ENCODE results near the gene TRIM17.

TRIM17 gene

DNA sequence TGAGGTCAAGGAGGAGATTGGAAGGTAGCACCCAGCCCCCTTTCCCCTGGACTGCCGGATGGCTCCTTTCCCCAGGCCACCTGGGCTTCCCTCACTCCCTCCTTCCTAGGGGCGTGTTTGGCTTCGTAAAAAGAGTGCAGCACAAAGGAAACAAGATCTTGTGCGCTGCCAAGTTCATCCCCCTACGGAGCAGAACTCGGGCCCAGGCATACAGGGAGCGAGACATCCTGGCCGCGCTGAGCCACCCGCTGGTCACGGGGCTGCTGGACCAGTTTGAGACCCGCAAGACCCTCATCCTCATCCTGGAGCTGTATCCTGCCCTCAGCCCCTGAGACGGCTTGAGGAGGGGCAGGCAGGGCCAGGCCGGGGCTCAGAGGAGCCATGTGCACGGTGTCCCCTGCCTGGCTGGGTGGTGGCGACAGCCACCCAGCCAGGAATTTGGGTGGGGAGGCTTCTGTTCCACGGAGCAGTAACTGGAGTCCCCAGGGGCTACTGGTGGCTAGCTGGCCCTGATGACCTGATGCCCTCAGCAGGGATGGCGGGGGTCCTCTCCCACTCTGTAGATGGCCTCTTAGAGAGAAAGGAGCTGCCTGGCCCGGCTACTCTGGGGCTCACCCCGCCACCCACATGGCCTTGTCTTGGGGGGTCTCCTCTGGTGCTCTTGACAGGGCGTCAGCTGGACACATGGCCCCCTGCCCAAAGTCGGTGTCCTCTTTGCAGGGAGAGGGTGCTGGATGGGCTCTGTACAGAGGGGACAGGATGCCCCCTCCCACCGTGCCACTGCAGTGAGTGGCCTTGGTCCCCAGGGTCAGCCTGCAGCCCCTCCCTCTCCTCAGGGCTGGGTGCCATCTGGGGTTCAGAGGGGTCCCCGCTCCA is 49.6 kb downstream of the TRIM17 start:
- DNase-seq = no peak

- no peak for DNase-seq
Measured at GRCh38 chr1:228366062-228366865, 50.4 kb downstream of the TRIM17 start.

- no peak for DNase-seq
Measured at GRCh38 chr1:228365271-228366061, 51.2 kb downstream of the TRIM17 start.

- no peak for DNase-seq
Measured at GRCh38 chr1:228364706-228365213, 51.9 kb downstream of the TRIM17 start.

GRCh38 chr1:228364068-228364705 is 52.5 kb downstream of the TRIM17 start:
- DNase-seq = no peak

DNA sequence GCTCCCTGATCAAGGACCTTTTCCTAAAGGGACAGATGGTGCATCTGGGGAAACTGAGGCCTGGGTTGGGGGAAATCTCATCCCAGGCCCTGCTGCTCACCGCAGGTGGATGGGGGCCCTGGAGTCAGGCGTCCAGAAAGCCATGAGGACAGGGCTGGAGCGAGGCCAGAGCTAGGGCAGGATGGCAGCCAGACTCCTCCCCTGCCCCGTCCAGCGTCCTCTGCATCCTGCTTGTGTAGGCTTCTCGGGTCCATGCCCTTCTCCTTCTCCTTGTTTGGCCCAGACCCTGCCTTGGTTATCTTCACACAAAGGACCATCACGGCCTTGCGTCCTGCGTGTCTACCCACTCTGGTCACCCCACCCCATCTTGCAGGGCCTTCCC is 53.0 kb downstream of the TRIM17 start:
- no peak for DNase-seq

GRCh38 chr1:228362884-228363450 is 53.7 kb downstream of the TRIM17 start:
- DNase-seq = no peak

DNA sequence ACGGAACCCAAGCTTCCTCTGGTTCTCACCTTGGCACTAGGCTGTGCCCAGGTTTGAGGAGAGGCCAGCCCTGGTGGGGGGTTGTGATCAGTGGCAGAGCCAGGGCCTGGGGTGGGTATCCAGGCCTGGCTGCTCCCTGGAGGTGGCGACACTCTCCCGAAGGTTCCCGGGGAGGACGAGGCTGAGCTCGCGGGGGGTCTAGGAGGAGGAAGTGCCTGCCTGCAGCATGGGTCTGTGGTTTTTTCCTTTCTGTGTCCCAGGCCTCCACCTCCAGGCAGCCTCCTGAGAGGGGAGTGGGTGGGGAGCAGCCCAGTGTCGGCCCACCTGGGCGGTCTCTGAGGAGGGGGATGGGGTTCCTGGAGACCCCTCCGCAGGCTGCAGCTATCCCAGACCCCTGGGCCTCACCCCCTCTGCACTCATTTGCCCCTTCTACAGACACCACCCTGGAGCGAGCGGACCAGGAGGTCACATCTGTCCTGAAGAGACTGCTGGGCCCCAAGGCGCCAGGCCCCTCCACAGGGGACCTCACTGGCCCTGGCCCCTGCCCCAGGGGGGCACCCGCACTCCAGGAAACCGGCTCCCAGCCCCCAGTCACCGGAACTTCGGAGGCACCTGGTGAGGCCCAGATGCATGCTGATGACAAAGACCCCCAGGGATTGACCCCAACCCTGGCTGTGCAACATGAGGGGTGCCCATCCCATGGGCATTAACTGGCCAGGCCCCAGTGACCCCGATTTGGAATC is 54.3 kb downstream of the TRIM17 start:
- DNase-seq = no peak

- DNase-seq = no peak
Measured at GRCh38 chr1:228361314-228362140, 55.1 kb downstream of the TRIM17 start.

DNA sequence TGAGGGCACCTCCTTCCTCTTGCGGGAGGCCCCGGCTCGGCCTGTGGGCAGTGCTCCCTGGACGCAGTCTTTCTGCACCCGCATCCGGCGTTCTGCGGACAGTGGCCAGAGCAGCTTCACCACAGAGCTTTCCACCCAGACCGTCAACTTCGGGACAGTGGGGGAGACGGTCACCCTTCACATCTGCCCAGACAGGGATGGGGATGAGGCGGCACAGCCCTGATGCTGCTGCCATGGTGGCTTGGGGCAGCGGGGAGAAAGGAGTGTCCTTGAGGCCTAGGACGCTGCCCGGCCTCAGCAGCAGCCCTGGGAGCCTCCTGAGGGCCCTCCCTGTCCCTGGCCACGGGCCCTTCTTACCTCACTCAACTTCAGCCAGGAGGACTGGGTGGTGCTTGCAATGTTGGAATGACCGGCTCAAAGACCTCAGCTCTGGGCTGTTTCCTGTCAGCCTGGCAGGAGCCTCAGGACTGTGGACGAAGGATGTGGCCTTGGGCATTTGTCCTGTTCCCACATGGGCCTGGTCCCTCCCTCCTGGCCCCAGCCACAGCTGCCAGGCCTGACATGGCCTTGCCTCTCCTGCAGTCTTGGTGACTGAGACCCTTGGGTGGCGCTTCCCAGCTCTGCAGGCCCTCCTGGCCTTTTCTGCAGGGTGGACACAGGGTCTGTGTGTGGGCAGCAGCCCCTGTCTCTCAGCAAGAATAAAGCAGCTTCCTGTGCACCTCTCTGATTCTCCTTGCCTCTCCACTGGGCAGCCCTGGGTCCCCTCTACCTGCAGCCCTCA is 55.9 kb downstream of the TRIM17 start:
- no peak for DNase-seq

DNA sequence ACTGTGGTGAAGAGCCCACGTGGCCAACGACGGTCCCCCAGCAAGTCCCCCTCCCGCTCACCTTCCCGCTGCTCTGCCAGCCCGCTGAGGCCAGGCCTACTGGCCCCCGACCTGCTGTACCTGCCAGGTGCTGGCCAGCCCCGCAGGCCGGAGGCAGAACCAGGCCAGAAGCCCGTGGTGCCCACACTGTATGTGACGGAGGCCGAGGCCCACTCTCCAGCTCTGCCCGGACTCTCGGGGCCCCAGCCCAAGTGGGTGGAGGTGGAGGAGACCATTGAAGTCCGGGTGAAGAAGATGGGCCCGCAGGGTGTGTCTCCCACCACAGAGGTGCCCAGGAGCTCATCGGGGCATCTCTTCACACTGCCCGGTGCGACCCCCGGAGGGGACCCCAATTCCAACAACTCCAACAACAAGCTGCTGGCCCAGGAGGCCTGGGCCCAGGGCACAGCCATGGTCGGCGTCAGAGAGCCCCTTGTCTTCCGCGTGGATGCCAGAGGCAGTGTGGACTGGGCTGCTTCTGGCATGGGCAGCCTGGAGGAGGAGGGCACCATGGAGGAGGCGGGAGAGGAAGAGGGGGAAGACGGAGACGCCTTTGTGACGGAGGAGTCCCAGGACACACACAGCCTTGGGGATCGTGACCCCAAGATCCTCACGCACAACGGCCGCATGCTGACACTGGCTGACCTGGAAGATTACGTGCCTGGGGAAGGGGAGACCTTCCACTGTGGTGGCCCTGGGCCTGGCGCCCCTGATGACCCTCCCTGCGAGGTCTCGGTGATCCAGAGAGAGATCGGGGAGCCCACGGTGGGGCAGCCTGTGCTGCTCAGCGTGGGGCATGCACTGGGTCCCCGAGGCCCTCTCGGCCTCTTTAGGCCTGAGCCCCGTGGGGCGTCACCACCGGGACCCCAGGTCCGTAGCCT is 56.8 kb downstream of the TRIM17 start:
- no peak for DNase-seq

- DNase-seq = no peak
Measured at GRCh38 chr1:228358764-228359612, 57.7 kb downstream of the TRIM17 start.

GRCh38 chr1:228358039-228358763 is 58.5 kb downstream of the TRIM17 start:
- no peak for DNase-seq
